Thyroid gland (tissue), 4 donors: ENCODE data around the gene XKRX.

ENCODE experiments used
- CTCF ChIP-seq, 6 experiments: fragments of 200-600 bp in 3 of 6; fragments of 450-650 bp in 3 of 6; sonication (generic) in 3 of 6; IDR thresholded peaks; one replicate each; pipeline ENCODE4 v1.5.1; 2016 to 2019; ENCODE audit warnings: antibody characterized with exemption in 6 of 6, mild to moderate bottlenecking in 2 of 6, inconsistent platforms in 1 of 6, moderate library complexity in 1 of 6
- POLR2A ChIP-seq, 2 donors: fragments of 450-650 bp; IDR thresholded peaks; one replicate each; pipeline ENCODE4 v1.6.1; 2017; ENCODE audit warnings: antibody characterized with exemption in 2 of 2, mild to moderate bottlenecking in 2 of 2, moderate library complexity in 1 of 2

GRCh38 chrX:100924375-100924774 is 4.3 kb downstream of the XKRX start:
- TF ChIP-seq CTCF (IDR thresholded peaks at IDR 0.05) (no peak), POLR2A (IDR thresholded peaks at IDR 0.05) (no peak)
